ENCODE results near the gene LIPK. TPM values are rescaled to one million over a fixed set of nuclear protein-coding genes. Genes with fewer than 3 reads are reported as not detected.

LIPK gene
- total and polyA plus RNA-seq, 9 of the 15 experiments (the other 6 are each of a cell fraction or from before 2014, with no cell fraction given) = not detected

- Histone ChIP-seq H3K9me3 (replicated peaks; ENCODE audit: control insufficient read depth, insufficient read depth, low read depth, low read length) (no peaks in the 10 kb centered on the region), H3K4me2 (ENCODE audit: insufficient read depth, low read length) (no peak overlapping the region), H4K20me1 (replicated peaks; ENCODE audit: control insufficient read depth, insufficient read depth, low read length) (no peaks in the 10 kb centered on the region), H3K27ac (ENCODE audit: extremely low read depth, low read depth, low read length) (no peak overlapping the region), H3K9ac (ENCODE audit: insufficient read depth in 1 of 2, low read depth in 2 of 2, low read length in 2 of 2) (no peak overlapping the region), H3K27me3 (ENCODE audit: control insufficient read depth in 2 of 2, insufficient read depth in 2 of 2, low read length in 2 of 2) (no peaks in the 10 kb centered on the region), H2AFZ (ENCODE audit: low read depth, low read length) (no peak overlapping the region), H3K4me3 (no peak overlapping the region), H3K4me1 (replicated peaks in 1 of 2; ENCODE audit: control insufficient read depth in 2 of 2, insufficient read depth in 2 of 2, low read length in 2 of 2) (no peaks in the 10 kb centered on the region), H3K9me1 (ENCODE audit: control insufficient read depth, insufficient read depth, low read length) (no peaks in the 10 kb centered on the region), H3K79me2 (ENCODE audit: control insufficient read depth, insufficient read depth, low read length) (no peaks in the 10 kb centered on the region), H3K36me3 (ENCODE audit: control insufficient read depth, insufficient read depth, low read length) (no peaks in the 10 kb centered on the region)
- DNase-seq (ENCODE audit: extremely low read depth in 1 of 4, low spot score in 3 of 4) = no peak
- no TSS peak for BruUV-seq (replicated peaks)
- in situ Hi-C loops (cut with MboI) (no loop called here), intact Hi-C loops (cut with micrococcal nuclease) (no loop called here)
- FAIRE-seq = no peak
- ChIA-PET CTCF (ENCODE audit: low intra/inter-chr PET ratio) (no interaction called here), POLR2A (interaction anchor here (0.7 kb wide), 1 partner anchor 13 kb away, joined by 3 read pairs; no protein-coding TSS in a partner anchor)
- no peak for ATAC-seq
- 0% methylated on average over 2 of the region's 2 CpGs for WGBS (ENCODE audit: insufficient coverage, low coverage, missing lambda C conversion rate)
- no peak for TF ChIP-seq DMBX1 (CRISPR knock-in tag; IDR thresholded peaks at IDR 0.05; ENCODE audit: borderline replicate concordance)
- TF ChIP-seq ATF4 (CRISPR knock-in tag; IDR thresholded peaks at IDR 0.05) = no peak
- no peak for TF ChIP-seq ZNF146 (CRISPR knock-in tag; IDR thresholded peaks at IDR 0.05; ENCODE audit: unreplicated experiment)
- no peak for TF ChIP-seq HDAC6 (IDR thresholded peaks at IDR 0.05; ENCODE audit: low read depth, low read length)
- no peak for TF ChIP-seq TBL1XR1 (IDR thresholded peaks at IDR 0.05; ENCODE audit: low read length in 2 of 2)
- no peak for TF ChIP-seq UBTF (IDR thresholded peaks at IDR 0.05; ENCODE audit: borderline replicate concordance in 1 of 2, low read depth in 2 of 2, low read length in 2 of 2)
- no peak for TF ChIP-seq ZFP30 (CRISPR knock-in tag; IDR thresholded peaks at IDR 0.05; ENCODE audit: borderline replicate concordance)
- no peak for TF ChIP-seq ZNF507 (tag; conservative IDR thresholded peaks at IDR 0.05)
- TF ChIP-seq NKRF (IDR thresholded peaks at IDR 0.05; ENCODE audit: borderline replicate concordance) = no peak
- TF ChIP-seq ZNF780A (CRISPR knock-in tag; IDR thresholded peaks at IDR 0.05) = no peak
- TF ChIP-seq ATF2 (CRISPR knock-in tag; IDR thresholded peaks at IDR 0.05) = no peak
- no peak for TF ChIP-seq NR2C1 (IDR thresholded peaks at IDR 0.05)
- no peak for TF ChIP-seq NR2C1 (tag; IDR thresholded peaks at IDR 0.05)
- no peak for TF ChIP-seq SAFB2 (IDR thresholded peaks at IDR 0.05; ENCODE audit: borderline replicate concordance, low read depth, low read length, severe bottlenecking)
- no peak for TF ChIP-seq TOE1 (IDR thresholded peaks at IDR 0.05; ENCODE audit: borderline replicate concordance)
- no peak for TF ChIP-seq TOE1 (CRISPR knock-in tag; IDR thresholded peaks at IDR 0.05; ENCODE audit: borderline replicate concordance, low read depth)
These were observed 87.8 kb downstream of the LIPK start for GRCh38 chr10:88793712-88794299.

All from K562 (cell line).